K562 (cell line): Measurements from ENCODE around the gene CHRND. TPM values are rescaled to one million over a fixed set of nuclear protein-coding genes. Genes with fewer than 3 reads are reported as not detected.

ENCODE experiments used
- ATAC-seq: fragments of 200-7000 bp; cut with Tn5 transposase; 3 replicates; pipeline ENCODE4 v1.9.1; 2020; ENCODE audit warnings: moderate library complexity
- BruUV-seq: library from RNA; stranded (reverse); fragments of 400-500 nt; replicated peaks from 2 replicates; lab custom pipeline; 2021; lab: Mats Ljungman, UMichigan
- CTCF ChIA-PET: fragments of 300-600 bp; formaldehyde crosslinking; extraction: SDS; loops from one replicate; lab custom pipeline; 2021; ENCODE audit warnings: low intra/inter-chr PET ratio; lab: Yijun Ruan, JAX
- POLR2A ChIA-PET: fragments of 300-600, 350-650 bp; sonication (Branson Sonifier 250); formaldehyde crosslinking; extraction: SDS; loops from one replicate; lab custom pipeline; 2021; ENCODE audit warnings: antibody characterized with exemption, inconsistent platforms; lab: Yijun Ruan, JAX
- DNase-seq, 4 experiments: peaks; one replicate each; pipeline versions ENCODE4 v3.0.0 to v3.0.0-alpha.2; 2011 to 2018; ENCODE audit warnings: low spot score in 3 of 4, mixed read lengths in 3 of 4; ENCODE audit errors: extremely low read depth in 1 of 4
- FAIRE-seq: peaks from 2 replicates; lab custom pipeline; 2011; peaks lifted over from hg19 to GRCh38; lab: Jason Lieb, UNC
- H2AFZ ChIP-seq: 2 replicates; pipeline ENCODE4 v1.6.0; 2011; ENCODE audit warnings: low read depth, low read length, control low read depth, inconsistent platforms
- H3K27ac ChIP-seq: fragments of 200-600 bp; 3 replicates; pipeline ENCODE4 v1.8.0; 2011; ENCODE audit warnings: low read depth, mild to moderate bottlenecking, control low read depth, inconsistent platforms, low read length, moderate library complexity, mixed read lengths; ENCODE audit errors: extremely low read depth
- H3K27me3 ChIP-seq, 2 experiments: fragments of 300-600 bp in 1 of 2; 2 replicates in 1 of 2; 3 replicates in 1 of 2; pipeline versions ENCODE4 v1.6.0 to v1.8.0; 2011; ENCODE audit warnings: inconsistent platforms in 2 of 2, low read length in 2 of 2, mild to moderate bottlenecking in 1 of 2, mixed read lengths in 1 of 2, moderate library complexity in 1 of 2; ENCODE audit not compliant: control insufficient read depth in 2 of 2, insufficient read depth in 2 of 2
- H3K36me3 ChIP-seq: fragments of 300-600 bp; 3 replicates; pipeline ENCODE4 v1.8.0; 2011; ENCODE audit warnings: mild to moderate bottlenecking, low read length, inconsistent platforms; ENCODE audit not compliant: control insufficient read depth, insufficient read depth
- H3K4me1 ChIP-seq, 2 experiments: fragments of 200-600 bp in 1 of 2; replicated peaks in 1 of 2; 2 replicates in 1 of 2; 3 replicates in 1 of 2; pipeline versions ENCODE4 v1.5.1 to v1.8.0; 2011; ENCODE audit warnings: inconsistent platforms in 2 of 2, low read length in 2 of 2, mild to moderate bottlenecking in 1 of 2, mixed read lengths in 1 of 2, moderate library complexity in 1 of 2; ENCODE audit not compliant: control insufficient read depth in 2 of 2, insufficient read depth in 2 of 2
- H3K4me2 ChIP-seq: 2 replicates; pipeline ENCODE4 v1.6.1; 2011; ENCODE audit warnings: low read length, control low read depth, inconsistent platforms, mixed read lengths; ENCODE audit not compliant: insufficient read depth
- H3K4me3 ChIP-seq: fragments of 200-600 bp; sonication (generic), shearing (Covaris generic); 2 replicates; pipeline ENCODE4 v1.5.1; 2016; ENCODE audit warnings: control low read depth, inconsistent platforms
- H3K79me2 ChIP-seq: fragments of 200-600 bp; 3 replicates; pipeline ENCODE4 v1.8.0; 2011; ENCODE audit warnings: low read length, inconsistent platforms; ENCODE audit not compliant: control insufficient read depth, insufficient read depth
- H3K9ac ChIP-seq, 2 experiments: 2 replicates each; pipeline versions ENCODE4 v1.6.0 to v1.6.1; 2011; ENCODE audit warnings: low read depth in 2 of 2, low read length in 2 of 2, control low read depth in 1 of 2, inconsistent platforms in 1 of 2, mild to moderate bottlenecking in 1 of 2, mixed read lengths in 1 of 2; ENCODE audit not compliant: insufficient read depth in 1 of 2
- H3K9me1 ChIP-seq: one replicate; pipeline ENCODE4 v1.6.0; 2011; ENCODE audit warnings: inconsistent platforms, mild to moderate bottlenecking, low read length, moderate library complexity; ENCODE audit not compliant: control insufficient read depth, insufficient read depth
- H3K9me3 ChIP-seq: replicated peaks from 2 replicates; pipeline ENCODE4 v1.5.1; 2011; ENCODE audit warnings: low read depth, low read length, inconsistent platforms; ENCODE audit not compliant: control insufficient read depth, insufficient read depth
- H4K20me1 ChIP-seq: replicated peaks from 2 replicates; pipeline ENCODE4 v1.6.1; 2011; ENCODE audit warnings: low read length, inconsistent platforms, mixed read lengths; ENCODE audit not compliant: control insufficient read depth, insufficient read depth
- C11orf30 ChIP-seq: fragments of 450-650 bp; IDR thresholded peaks from 2 replicates; pipeline ENCODE4 v1.6.1; 2016; ENCODE audit warnings: low read depth, mild to moderate bottlenecking
- EZH2 ChIP-seq: IDR thresholded peaks from 2 replicates; pipeline ENCODE4 v1.6.1; 2012; ENCODE audit warnings: low read depth, mild to moderate bottlenecking, inconsistent platforms, low read length, borderline replicate concordance
- GABPB2 ChIP-seq: fragments of 250-450 bp; sonication (Bioruptor Pico); conservative IDR thresholded peaks from 2 replicates; pipeline ENCODE4 v1.5.1; 2021; ENCODE audit warnings: mild to moderate bottlenecking
- HMG20A ChIP-seq: fragments of 450-650 bp; formaldehyde crosslinking; conservative IDR thresholded peaks from 2 replicates; pipeline ENCODE4 v1.4.0; 2020; ENCODE audit warnings: mild to moderate bottlenecking, mixed read lengths
- MLLT1 ChIP-seq, 2 experiments: fragments of 450-650 bp; IDR thresholded peaks; 2 replicates each; pipeline ENCODE4 v1.6.1; 2016
- NBN ChIP-seq: fragments of 450-650 bp; IDR thresholded peaks from 2 replicates; pipeline ENCODE4 v1.6.1; 2016; ENCODE audit warnings: low read depth, mild to moderate bottlenecking
- NFIX ChIP-seq: fragments of 250-450 bp; sonication (Bioruptor Pico); IDR thresholded peaks from 2 replicates; pipeline ENCODE4 v1.4.0; 2020; ENCODE audit warnings: low read depth, mild to moderate bottlenecking, moderate library complexity
- RHOXF2B ChIP-seq: fragments of 250-450 bp; sonication (Bioruptor Pico); conservative IDR thresholded peaks from 2 replicates; pipeline ENCODE4 v1.5.1; 2021
- WGBS: fragments of 100-300 bp; shearing (Covaris generic); methylation state at CpG from one replicate; pipeline ENCODE4 v1.1.6; 2016; ENCODE audit warnings: low coverage, mixed read lengths; ENCODE audit not compliant: insufficient coverage; ENCODE audit errors: missing lambda C conversion rate; 5-methylcytosine and 5-hydroxymethylcytosine counted together
- in situ Hi-C: fragments of 300-500 bp; cut with MboI; formaldehyde crosslinking; loops from 4 replicates; pipeline ENCODE4 v1.15.0; 2018; ENCODE audit warnings: inconsistent platforms, mixed read lengths
- intact Hi-C: fragments of 100-400 bp; cut with micrococcal nuclease; formaldehyde crosslinking; loops from 2 replicates; pipeline ENCODE4 v1.14.2; 2022
- polyA plus RNA-seq, 8 experiments: library from polyadenylated mRNA; depleted of rRNA in 4 of 8; stranded (reverse) in 5 of 8; unstranded in 3 of 8; fragments of >200 nt; fragmentation: Nextera tagmentation in 2 of 8; fragmentation: Illumina TruSeq in 1 of 8; extraction: Ambion mirVana in 2 of 8; extraction: Trizol in 1 of 8; gene quantifications; 2 replicates each; pipeline versions ENCODE4 v1.2.1 to v1.2.3, GENCODE V29; 2011 to 2014; ENCODE audit warnings: inconsistent platforms in 1 of 8, missing spikeins in 1 of 8
- total RNA-seq, 7 experiments: library from RNA; depleted of rRNA in 6 of 7; stranded (reverse); fragments of >200 nt in 6 of 7; fragmentation: Illumina TruSeq in 2 of 7; extraction: Trizol in 2 of 7; gene quantifications; 2 replicates each; pipeline versions ENCODE4 v1.2.1 to v1.2.3, GENCODE V29; 2011 to 2021; ENCODE audit warnings: low replicate concordance in 1 of 7
- TF ChIP-seq, protein P1 (sequence below): IDR thresholded peaks from 2 replicates; pipeline ENCODE4 v1.6.1; 2011; ENCODE audit not compliant: insufficient read length; ENCODE audit errors: extremely low read depth

Gene CHRND
- total and polyA plus RNA-seq, 9 of the 15 experiments (the other 6 are each of a cell fraction or from before 2014, with no cell fraction given), result not detected

DNA sequence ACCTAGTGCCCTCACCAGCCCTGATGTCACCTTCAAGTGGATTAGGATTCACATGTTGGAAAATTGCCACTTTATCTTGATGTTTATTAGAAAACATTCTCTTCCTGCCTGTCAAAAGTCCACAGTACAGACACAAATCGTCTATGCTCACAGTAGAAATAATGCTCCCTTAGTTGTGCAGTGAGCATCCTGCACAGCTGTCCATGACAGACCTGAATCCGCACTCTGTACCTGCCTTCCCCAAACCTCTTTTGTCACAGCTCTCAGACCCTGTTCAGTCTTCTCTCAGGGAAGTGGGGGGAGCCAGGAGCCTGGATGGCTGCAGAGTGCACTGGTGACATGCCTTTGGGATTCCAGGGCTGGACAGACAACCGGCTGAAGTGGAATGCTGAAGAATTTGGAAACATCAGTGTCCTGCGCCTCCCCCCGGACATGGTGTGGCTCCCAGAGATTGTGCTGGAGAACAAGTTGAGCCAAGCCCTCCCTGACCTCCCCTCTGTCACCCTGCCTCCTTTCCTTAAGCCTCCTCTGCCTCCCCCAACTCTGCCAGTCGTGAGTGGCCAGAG, 2.0 kb downstream of the CHRND start:
- CTCF ChIA-PET, result no interaction called here
- Histone ChIP-seq H3K9me1 (no peaks in the 10 kb centered on the region), H3K4me1 (peaks cover 0 to 16% of the 10 kb centered on the region in 2 experiments; a peak in 2 of 5 replicates), H3K9me3 (no peaks in the 10 kb centered on the region), H3K9ac (no peak overlapping the region), H2AFZ (no peak overlapping the region), H3K4me3 (no peak overlapping the region), H3K27me3 (peaks cover 0 to 45% of the 10 kb centered on the region in 2 experiments; a peak in 2 of 5 replicates), H3K79me2 (no peaks in the 10 kb centered on the region), H3K4me2 (no peak overlapping the region), H3K27ac (no peak overlapping the region), H4K20me1 (no peaks in the 10 kb centered on the region), H3K36me3 (no peaks in the 10 kb centered on the region)
- no peak for TF ChIP-seq NFIX
- TF ChIP-seq, protein P1, sequence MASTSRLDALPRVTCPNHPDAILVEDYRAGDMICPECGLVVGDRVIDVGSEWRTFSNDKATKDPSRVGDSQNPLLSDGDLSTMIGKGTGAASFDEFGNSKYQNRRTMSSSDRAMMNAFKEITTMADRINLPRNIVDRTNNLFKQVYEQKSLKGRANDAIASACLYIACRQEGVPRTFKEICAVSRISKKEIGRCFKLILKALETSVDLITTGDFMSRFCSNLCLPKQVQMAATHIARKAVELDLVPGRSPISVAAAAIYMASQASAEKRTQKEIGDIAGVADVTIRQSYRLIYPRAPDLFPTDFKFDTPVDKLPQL, result no peak
- TF ChIP-seq GABPB2 (CRISPR knock-in tag), result no peak
- no peak for TF ChIP-seq RHOXF2B (CRISPR knock-in tag)
- TF ChIP-seq HMG20A, result no peak
- no peak for TF ChIP-seq C11orf30
- TF ChIP-seq EZH2, result no peak
- no peak for TF ChIP-seq NBN
- TF ChIP-seq MLLT1 (IDR thresholded peaks at IDR 0.05), result no peak
- WGBS, result 2% methylated on average over 5 of the region's 6 CpGs
- FAIRE-seq, result no peak
- POLR2A ChIA-PET, result interaction anchor here (0.5 kb wide), 1 partner anchor 18 kb away, joined by 3 read pairs; no protein-coding TSS in a partner anchor
- intact Hi-C loops (no loop called here), in situ Hi-C loops (no loop called here)
- DNase-seq, result no peak
- no TSS peak for BruUV-seq
- ATAC-seq, result no peak
